ENCODE measurements around the gene WFDC6.

GRCh38 chr20:45501600-45501999, 37.7 kb downstream of the WFDC6 start:
- TF ChIP-seq CTCF (IDR thresholded peaks at IDR 0.05) (no peak), POLR2A (IDR thresholded peaks at IDR 0.05) (no peak)

Measured in right lobe of liver (tissue), 4 donors.